ENCODE data around the gene MMP27.

MMP27 gene

DNA sequence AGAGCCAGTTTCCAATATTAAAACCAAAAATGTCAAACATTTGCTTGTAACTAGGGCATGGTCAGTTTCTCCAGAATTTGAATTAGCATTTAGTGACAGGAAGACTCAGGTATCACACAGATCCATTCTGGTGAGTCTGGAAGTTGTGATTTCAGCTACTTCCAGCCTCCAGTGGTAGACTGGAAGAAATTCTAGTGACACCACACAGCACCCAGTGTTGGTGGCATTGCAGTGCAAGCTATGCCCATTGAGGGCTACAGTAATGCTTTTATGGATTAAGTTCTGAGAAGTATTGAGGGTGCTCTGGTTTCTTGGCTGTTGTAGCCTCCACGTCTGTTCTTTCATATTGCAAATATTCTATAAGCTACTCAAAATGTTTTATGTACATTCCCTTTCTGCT lies 49.0 kb downstream of the MMP27 start:
- Histone ChIP-seq H3K27ac (ENCODE audit: low read depth, low read length) (no peak overlapping the region), H3K4me3 (ENCODE audit: low read length) (no peak overlapping the region), H3K27me3 (ENCODE audit: insufficient read depth, low read length) (no peaks in the 10 kb centered on the region), H3K9ac (ENCODE audit: low read depth, low read length) (no peak overlapping the region), H3K9me3 (ENCODE audit: insufficient read depth, low read depth, low read length) (0 out of 2 replicates have a peak, but pooled peaks cover 5% of the 10 kb centered on the region), H3K36me3 (ENCODE audit: insufficient read depth, low read length) (no peaks in the 10 kb centered on the region), H3K4me1 (ENCODE audit: insufficient read depth, low read length) (no peaks in the 10 kb centered on the region)
- 90% methylated on average over 1 of the region's 1 CpG for WGBS

DNA sequence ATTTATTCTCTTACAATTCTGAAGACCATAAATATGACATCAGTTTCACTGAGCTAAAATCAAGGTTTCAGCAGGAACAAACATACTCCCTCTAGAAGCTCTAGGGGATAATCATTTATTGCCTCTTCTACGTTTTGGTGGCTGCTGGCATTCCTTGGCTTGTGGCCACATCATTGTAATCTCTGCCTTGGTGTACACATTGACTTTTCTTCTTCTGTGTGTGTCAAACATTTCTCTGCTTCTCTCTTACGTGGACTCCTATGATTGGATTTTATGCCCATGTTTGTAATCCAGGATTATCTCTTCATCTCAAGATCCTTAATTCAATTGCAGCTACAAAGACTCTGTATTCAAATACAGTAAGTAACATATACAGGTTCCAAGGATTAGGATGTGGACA lies 50.0 kb downstream of the MMP27 start:
- Histone ChIP-seq H3K27me3 (ENCODE audit: insufficient read depth, low read length) (no peaks in the 10 kb centered on the region), H3K27ac (ENCODE audit: low read depth, low read length) (no peak overlapping the region), H3K9ac (ENCODE audit: low read depth, low read length) (no peak overlapping the region), H3K36me3 (ENCODE audit: insufficient read depth, low read length) (no peaks in the 10 kb centered on the region), H3K4me1 (ENCODE audit: insufficient read depth, low read length) (no peaks in the 10 kb centered on the region), H3K4me3 (ENCODE audit: low read length) (no peak overlapping the region), H3K9me3 (ENCODE audit: insufficient read depth, low read depth, low read length) (0 out of 2 replicates have a peak, but pooled peaks cover 5% of the 10 kb centered on the region)
- WGBS = 90% methylated on average over 2 of the region's 2 CpGs

DNA sequence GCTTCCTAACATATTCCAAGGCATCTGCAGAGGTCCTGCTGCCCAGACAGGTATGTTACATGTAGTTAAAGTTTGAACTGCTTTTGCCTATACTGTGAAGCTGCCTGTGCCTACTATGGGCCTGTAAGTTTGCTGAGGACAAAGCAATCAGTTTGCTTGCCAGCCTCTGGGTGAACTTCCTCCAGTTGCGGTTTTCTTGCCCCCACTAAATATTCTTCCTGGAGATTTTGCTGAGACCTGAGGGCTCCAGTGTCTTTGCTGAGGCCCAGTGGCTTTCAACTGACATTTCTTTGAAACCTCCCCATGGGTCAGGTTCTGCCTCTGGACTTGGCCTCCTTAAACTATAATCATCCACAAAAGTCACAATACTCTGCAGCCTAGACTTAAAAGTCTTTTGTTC lies 50.8 kb downstream of the MMP27 start:
- 97% methylated on average over 1 of the region's 1 CpG for WGBS
- Histone ChIP-seq H3K36me3 (ENCODE audit: insufficient read depth, low read length) (no peaks in the 10 kb centered on the region), H3K4me1 (ENCODE audit: insufficient read depth, low read length) (no peaks in the 10 kb centered on the region), H3K27ac (ENCODE audit: low read depth, low read length) (no peak overlapping the region), H3K9ac (ENCODE audit: low read depth, low read length) (no peak overlapping the region), H3K9me3 (ENCODE audit: insufficient read depth, low read depth, low read length) (0 out of 2 replicates have a peak, but pooled peaks cover 5% of the 10 kb centered on the region), H3K4me3 (ENCODE audit: low read length) (no peak overlapping the region), H3K27me3 (ENCODE audit: insufficient read depth, low read length) (no peaks in the 10 kb centered on the region)

DNA sequence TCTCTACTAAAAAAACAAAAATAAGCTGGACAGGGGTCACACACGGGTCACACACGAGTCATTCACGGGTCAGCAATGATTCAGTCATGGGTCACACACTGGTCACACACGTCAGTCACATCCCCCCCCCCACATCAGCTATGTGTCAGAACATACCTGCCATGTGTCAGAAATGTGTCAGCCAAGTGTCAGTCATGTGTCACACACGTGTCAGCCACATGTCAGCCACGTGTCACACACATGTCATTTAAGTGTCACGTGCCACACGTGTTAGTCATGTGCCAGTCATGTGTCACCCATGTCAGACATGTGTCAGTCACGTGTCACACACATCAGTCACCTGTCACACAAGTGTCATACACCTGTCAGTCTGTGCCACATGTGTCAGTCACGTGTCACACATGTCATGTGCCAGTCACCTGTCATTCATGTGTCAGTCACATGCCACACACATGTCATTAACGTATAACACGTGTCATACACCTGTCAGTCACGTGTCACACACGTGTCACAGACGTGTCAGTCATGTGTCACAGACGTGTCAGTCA lies 51.8 kb downstream of the MMP27 start:
- H3K36me3 ChIP-seq (ENCODE audit: insufficient read depth, low read length) = no peaks in the 10 kb centered on the region
- H3K27me3 ChIP-seq (ENCODE audit: insufficient read depth, low read length) = no peaks in the 10 kb centered on the region
- no peak overlapping the region for H3K4me3 ChIP-seq (ENCODE audit: low read length)
- H3K4me1 ChIP-seq (ENCODE audit: insufficient read depth, low read length) = no peaks in the 10 kb centered on the region
- 0 out of 2 replicates have a peak, but pooled peaks cover 5% of the 10 kb centered on the region for H3K9me3 ChIP-seq (ENCODE audit: insufficient read depth, low read depth, low read length)
- no peak overlapping the region for H3K9ac ChIP-seq (ENCODE audit: low read depth, low read length)
- H3K27ac ChIP-seq (ENCODE audit: low read depth, low read length) = no peak overlapping the region
- WGBS = 90% methylated on average over 16 of the region's 16 CpGs

DNA sequence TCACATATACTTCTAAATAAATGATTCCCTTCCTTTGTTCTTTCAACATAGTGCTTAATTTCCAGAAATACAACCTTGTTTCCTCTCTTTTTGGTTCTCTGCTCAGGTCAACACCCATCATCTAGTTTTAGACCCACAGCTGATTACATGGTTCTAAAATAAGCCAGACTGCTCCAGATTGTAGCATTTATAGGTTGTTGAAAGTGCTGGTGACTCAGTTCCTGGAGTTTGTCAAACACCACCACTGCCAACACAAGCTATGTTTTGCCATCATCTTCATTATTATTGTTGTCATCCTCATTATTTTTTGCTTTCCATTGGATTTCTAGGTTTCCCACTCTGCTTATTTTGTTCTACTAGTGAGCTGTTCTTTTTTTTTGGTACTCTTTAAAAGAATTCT lies 58.1 kb downstream of the MMP27 start:
- Histone ChIP-seq H3K9me3 (ENCODE audit: insufficient read depth, low read depth, low read length) (no peaks in the 10 kb centered on the region), H3K36me3 (ENCODE audit: insufficient read depth, low read length) (no peaks in the 10 kb centered on the region), H3K4me3 (ENCODE audit: low read length) (no peak overlapping the region), H3K27me3 (ENCODE audit: insufficient read depth, low read length) (no peaks in the 10 kb centered on the region), H3K4me1 (ENCODE audit: insufficient read depth, low read length) (no peaks in the 10 kb centered on the region), H3K27ac (ENCODE audit: low read depth, low read length) (no peak overlapping the region), H3K9ac (ENCODE audit: low read depth, low read length) (no peak overlapping the region)

DNA sequence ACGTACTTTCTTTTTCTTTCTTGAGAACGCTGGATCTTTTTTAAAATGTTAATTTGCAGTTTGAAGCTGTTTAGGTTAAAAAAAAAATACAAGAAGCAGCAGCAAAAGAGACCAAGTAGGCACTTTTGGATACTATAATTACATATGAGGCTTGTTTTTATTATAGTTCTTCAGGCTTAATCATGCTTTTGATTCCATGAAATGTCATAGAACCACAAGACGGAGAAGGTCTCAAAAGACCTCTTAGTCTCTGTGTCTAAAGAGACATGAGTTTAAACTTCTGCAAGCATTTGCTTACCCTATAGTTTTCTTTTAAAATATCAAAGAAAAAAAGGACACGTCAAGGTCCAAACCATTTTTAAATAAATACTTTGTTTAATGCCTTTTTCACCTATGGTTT lies 61.6 kb downstream of the MMP27 start:
- Histone ChIP-seq H3K4me3 (ENCODE audit: low read length) (no peak overlapping the region), H3K27ac (ENCODE audit: low read depth, low read length) (no peak overlapping the region), H3K36me3 (ENCODE audit: insufficient read depth, low read length) (no peaks in the 10 kb centered on the region), H3K4me1 (ENCODE audit: insufficient read depth, low read length) (no peaks in the 10 kb centered on the region), H3K9ac (ENCODE audit: low read depth, low read length) (no peak overlapping the region), H3K27me3 (ENCODE audit: insufficient read depth, low read length) (no peaks in the 10 kb centered on the region), H3K9me3 (ENCODE audit: insufficient read depth, low read depth, low read length) (no peaks in the 10 kb centered on the region)
- whole genome bisulfite sequencing = 92% methylated on average over 4 of the region's 4 CpGs
